Measurements from ENCODE around the gene TRIM65.
"Not testable (repeated sequence)": the region's sequence is repeated elsewhere in the genome, so short reads cannot be mapped to it uniquely, and the experiment has no call there.

Gene TRIM65

DNA sequence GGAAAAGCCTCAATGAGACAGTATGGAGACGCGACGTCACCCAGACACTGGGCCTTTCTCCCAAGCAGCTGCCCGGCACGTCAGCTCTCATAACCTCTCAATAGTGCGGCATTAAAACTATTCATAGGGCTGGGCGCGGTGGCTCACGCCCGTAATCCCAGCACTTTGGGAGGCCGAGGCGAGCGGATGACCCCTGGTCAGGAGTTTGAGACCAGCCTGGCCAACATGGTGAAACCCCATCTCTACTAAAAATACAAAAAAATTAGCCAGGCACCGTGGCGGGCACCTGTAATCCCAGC is 45.1 kb downstream of the TRIM65 start:
- not testable (repeated sequence) for DNase-seq (ENCODE audit: low read depth, low spot score)

DNA sequence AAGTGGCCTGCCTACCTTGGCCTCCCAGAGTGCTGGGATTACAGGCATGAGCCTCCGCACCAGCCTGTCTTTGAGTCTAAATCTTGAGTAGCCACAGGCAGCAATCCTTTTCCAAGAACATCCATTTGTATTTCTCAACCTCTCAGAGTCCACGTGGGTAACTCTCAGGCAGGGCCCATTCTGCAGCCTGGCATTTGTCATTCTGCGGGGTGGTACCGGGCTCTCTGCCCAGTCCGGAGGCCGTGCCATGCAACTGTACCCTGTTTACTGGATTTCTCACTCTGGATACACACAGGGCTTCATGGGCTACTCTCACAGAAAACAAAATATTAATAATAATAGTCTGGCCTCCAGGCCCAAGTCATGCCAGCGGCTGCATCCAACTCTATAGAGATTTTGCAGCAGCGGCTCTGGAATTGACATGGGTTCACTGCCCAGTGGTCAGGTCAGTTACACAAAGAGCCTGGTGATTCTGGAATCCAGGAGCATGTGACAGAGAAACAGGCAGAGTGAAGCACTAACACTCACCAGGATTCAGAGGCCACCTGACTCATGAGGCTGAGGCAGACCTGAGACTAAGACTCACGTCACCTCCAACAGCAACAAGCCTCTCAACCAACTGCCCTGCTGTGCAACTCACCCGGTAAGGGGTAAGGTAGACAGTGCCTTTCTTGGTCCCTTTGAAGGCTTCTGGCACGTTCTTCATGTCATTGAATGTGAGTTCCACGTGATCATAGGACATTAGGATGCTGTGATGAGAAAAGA is 45.6 kb downstream of the TRIM65 start:
- no peak for DNase-seq (ENCODE audit: low read depth, low spot score)

DNA sequence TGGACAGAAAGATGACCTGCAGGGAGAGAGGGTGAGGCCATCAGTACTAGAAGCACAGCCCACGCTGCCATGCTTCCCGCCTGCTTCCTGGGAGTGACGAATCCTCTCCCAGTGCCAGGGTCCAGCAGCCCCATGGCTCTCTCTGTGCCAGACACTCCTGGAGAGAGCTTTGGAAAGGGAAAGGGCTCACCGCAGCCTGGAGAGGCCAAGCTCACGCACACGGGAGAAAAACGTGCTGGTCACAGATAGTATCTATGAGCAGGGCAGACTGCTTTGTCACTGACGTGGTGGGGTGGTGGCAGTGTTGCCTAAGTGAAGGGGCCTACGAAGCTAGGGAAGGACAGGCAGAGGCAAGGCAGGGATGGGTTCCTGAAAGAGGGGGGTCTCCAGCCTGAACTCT is 47.0 kb downstream of the TRIM65 start:
- DNase-seq (ENCODE audit: low read depth, low spot score) = no peak

DNA sequence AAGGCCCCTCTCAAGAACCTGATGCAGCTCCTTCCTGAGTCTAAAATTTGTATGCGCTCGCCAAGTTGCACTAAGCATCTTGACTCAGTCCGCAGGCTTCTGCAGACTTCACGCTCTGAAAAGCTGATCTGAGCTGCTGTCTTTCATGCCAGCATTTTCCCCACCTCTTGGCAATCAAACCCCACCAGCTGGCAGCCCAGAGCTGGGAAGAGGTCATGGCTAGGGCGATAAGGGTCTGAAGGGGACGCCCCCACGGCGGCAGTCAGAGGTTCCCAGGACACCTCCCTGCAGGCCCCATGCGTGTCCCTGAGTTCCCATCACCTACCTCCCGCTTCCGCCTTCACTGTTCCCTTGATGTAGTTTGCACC is 47.5 kb downstream of the TRIM65 start:
- DNase-seq (ENCODE audit: low read depth, low spot score) = no peak

DNA sequence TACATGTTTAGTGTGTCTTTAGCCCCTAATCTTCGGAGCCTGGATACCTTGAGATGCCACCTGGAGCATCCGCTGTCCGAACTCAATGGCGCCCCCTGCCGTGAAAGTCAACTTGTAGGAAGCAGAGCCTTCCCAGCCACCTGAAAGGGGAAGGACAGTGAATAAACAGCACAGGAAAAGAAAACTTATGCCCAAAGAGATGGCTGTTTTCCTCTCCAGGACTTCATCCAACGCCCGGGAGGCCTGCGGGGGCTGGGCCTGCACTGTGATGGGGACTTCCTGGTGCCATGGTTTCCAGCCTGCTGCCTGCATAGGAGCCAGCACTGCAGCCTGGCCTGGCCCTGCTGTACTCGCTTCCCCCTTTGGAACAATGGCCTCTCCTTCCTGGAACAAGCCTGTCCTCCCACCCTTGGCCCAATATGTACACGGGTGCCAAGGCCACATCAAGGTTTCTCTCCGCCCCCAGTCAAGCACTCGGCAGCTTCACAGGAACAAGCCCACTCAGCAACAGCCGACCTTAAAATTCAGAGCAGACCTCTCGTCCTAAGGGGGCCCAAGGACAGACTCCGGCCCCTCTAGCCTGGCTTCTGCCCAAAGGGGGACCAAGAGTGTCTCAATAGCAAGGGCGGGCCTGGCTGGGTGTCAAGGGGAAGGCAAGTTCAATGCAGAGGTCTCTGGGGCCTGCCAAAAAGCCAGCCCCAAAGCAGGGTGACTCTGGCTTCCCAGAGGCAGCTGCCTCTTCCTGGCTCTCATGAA is 48.0 kb downstream of the TRIM65 start:
- DNase-seq (ENCODE audit: low read depth, low spot score) = peak; percentile 71

DNA sequence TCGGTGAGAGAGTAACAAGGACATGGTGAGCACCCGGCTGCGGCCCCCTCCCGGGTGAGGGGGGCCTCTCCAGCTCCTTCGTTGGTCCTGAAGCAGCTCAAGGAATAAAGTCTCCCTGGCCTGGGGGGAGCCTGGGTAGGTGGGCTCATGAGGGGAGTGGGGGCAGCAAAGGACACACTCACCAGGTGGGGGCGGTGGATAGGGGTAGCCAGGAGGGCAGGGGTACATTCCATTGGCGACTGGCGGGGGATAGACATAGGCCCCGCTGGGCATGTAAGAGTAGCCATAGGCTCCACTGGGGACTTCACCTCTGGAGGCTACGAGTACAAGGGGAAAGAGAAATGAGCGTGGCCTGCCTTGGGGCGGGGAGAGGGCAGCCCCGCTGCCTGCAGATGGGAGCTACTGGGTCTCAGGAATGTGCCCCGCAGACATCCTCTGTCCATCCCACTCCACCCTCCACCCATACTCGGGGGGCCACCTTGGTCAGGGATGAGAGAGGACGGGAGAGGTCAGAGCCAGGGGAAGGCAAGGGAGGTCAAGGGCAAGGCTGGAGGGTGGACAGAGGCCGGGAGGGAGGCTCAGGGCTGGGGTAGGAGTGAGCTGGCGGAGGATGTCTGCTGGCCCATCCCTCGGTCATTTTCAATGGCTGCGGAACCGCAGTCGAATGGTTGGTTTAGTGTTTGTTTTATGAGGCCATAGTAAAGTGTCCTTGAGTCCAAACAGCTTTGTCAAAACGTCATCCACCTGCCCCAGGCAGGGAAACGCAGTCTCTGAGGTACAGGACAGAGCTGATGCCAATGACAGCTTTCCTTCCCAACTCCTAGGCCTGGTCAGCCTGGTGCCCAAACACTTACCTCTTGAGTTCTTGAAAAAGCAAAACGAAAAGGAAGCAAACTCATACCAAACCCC is 48.9 kb downstream of the TRIM65 start:
- DNase-seq (ENCODE audit: low read depth, low spot score) = no peak

DNA sequence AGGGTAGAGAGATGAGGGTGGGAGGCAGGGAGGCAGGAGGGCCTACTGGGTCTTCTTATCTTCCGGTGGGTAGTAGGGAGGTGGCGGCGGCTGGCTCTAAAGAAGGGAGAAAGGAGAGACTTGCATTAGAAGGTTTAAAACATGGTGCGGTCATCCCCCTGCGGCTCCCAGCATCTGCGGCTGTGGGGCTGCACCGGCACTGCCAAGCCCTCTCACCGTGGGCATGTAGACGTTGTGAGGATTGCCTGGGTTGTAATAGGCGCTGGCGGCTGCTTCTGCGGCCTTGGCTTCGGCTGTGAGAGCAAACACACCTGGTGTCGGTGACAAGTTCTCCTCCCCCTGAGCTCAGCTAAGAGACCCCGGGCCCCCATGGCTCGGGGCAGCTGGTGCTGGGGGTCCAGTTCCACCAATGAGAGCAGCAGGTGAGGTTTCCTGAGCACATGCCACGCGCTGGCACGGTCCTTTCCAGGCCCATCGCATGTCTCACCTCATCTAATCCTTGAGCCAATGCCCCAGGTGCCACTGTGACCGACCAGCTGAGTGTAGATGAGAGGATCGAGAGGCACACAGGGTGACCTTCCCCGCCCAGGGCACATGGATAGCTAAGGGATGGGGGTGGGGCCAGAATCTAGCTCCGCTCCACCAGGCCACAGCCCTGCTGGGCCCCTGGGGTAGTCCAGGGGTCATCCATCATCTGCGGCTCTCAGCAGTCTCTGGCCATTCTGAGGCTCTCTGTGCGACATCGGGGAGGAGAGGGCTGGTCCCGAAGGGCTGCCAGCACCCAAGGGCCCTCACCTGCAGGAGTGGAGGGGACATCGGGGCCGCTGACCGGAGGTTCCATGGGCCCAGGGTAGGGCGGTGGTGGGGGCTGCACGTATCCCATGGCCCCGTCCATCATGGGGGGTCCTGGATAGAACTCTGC is 49.8 kb downstream of the TRIM65 start:
- no peak for DNase-seq (ENCODE audit: low read depth, low spot score)

DNA sequence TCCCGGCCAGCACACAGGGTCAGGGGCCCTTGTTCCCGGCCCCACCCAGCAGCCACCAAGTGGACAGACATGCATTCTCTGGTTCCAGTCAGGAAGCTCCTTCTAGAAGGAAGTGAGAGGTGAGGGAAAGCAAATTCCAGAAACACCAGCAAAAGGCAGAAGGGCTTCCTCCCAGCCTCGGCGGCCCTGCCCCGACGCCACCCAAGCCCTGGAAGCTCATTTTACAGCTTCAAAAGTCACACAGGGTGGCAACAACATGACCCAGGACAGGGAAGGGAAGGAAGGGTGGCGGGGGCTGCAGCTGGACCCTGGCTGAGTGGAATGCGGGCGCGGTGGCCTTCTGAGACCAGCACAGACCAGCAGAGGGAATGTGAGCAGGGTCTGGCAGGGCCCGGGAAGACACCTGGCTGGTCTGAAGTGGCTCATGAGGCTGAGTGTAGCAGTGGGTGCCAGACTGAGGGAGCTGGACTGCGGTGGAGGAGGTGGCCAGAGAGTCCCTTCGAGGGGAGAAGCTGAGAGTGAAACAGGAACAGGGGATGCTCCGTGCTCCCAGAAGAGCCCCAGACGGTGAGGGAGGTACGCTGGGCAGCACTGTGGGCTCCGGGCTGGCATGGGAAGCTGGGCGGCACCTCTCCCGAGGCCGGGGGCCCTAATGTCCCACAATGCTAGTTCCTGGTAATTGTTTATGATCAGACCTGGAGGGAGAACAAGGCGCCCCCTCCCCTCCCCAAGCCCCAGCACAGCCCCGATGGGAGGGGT is 50.6 kb downstream of the TRIM65 start:
- no peak for DNase-seq (ENCODE audit: low read depth, low spot score)

DNA sequence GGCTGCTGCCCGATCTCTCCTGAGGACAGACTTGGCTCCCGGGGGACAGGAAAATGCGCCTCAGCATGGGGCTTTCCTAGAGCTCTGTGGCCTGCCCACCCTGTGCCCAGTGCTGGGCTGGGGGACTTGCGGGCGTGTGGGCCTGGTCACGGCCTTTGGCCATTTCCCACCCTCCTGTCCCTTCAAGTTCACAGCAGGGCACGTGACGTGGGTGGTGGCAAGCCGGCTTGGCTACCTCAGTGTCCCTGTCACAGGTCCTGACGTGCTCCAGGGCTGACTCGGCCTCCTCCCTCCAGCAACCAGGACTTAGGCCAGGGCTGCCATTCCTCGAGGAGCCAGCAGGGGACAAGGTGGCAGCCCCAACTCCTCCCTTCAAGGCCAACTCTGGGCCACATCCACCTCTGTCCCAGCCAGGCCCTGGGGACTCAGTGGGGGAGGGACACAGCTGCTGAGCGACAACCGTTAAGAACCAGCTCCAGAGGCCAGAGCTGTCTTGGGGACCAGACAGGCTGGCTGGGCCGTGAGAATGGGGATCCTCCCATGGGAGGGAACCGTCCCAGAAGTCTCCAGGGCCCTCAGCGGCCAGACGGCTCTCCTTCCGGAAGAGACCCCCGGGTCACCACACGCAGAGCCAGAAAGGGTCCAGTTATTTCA is 51.6 kb downstream of the TRIM65 start:
- no peak for DNase-seq (ENCODE audit: low read depth, low spot score)

DNA sequence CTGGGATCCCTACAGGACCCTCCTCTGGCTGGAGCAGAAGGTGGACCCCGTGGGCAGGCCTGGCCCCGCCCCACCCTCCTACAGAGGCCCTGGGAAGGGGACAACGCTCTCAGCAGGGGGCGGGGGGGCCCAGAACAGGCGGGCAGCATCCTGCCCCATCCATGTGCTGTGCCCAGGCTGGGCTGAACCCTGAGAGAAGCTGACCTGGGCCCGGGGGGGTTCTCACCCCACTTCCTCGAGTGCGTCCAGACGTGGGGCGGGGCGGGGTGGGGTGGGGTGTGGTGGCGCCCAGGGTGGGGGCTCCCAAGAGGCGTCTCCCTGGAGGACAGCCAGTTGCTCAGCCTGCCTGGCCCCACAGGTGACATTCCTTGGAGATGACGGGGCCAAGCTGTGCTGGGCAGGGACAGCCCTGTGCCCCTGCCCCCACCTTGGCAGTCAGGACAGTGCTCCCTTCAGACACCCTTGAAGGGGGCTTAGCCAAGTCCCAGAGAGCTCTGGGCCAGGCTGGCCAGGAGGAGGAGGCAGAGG is 52.2 kb downstream of the TRIM65 start:
- no peak for DNase-seq (ENCODE audit: low read depth, low spot score)

DNA sequence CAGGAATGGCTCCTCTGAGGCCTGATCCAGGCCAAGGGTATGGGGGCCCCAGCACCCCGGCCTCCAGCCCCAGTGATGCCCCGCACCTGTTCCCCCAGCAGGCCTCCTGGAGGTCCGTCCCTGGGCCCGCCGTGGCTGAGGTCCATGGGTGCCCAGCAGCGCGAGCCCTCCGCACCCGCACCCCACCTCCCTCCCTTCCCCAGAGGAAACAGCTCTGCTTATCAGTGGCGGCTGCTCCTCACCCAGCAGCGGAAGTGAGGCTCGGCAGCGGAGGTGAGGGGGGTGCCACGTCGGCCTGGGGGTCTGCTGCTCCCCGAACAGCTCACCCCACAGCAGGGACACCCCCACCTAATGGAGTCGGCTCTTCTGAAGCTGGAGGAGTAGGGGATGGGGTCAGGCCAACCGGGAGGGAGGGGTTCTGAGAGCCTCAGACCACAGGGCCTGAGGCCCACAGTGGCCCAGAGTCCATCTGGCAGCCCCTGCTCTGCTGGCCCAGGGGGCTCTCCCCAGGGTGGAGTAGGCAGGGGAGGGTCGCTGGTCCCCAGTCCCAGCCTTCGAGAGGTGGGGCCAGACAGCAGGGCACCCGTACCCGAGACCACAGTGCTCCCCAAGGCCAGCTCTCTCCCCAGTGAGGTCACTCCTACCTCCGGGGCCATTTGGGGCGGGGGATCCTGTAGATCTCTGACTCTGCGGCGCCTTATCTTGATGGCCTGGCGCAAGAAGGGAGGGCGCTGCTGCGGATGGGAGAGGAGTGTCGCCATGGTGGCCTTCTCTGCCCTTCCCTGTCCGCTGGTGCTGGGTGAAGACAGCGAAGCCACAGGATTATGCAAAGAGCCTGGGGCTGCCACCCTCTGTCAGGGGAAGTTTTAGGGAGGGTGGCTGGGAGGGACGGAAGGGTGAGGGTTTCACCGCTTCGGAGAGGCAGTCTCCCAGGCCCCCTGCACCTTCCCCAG is 52.9 kb downstream of the TRIM65 start, which contains the start of gene UNC13D:
Gene UNC13D, minus strand, starts transcription at position 828 of the 953 bp plus-strand sequence. Its CDS starts 67 bp downstream, at position 761.
- DNase-seq (ENCODE audit: low read depth, low spot score) = no peak

DNA sequence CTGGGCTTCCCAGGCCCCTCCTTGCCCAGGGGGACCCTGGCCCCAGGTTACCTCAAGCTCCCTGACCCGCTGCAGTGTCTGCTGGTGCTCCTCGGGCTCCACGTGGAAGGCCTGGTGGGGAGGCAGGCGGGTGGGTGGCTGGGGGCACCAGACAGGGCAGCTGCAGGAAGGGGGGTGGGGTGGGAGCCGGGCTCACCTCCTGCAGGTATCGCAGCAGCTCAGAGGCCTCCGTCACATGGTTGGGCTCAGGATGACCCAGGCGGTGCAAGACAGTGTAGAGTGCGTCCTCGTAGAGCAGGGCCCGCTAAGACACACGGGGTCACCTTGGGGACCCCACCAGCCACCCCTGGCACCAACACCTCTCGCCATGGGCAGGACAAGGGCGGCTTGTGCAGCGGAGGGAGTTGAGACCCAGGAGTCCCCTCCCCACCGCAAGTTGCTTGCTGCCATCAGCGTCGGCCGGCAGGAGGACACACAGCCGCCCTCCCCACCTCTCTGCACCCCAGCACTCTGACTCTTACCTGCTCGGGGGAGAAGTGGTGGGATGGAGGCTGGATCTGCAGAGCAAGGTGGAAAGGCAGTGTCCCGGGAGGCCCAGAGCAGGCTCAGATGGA is 53.7 kb downstream of the TRIM65 start:
- no peak for DNase-seq (ENCODE audit: low read depth, low spot score)

DNA sequence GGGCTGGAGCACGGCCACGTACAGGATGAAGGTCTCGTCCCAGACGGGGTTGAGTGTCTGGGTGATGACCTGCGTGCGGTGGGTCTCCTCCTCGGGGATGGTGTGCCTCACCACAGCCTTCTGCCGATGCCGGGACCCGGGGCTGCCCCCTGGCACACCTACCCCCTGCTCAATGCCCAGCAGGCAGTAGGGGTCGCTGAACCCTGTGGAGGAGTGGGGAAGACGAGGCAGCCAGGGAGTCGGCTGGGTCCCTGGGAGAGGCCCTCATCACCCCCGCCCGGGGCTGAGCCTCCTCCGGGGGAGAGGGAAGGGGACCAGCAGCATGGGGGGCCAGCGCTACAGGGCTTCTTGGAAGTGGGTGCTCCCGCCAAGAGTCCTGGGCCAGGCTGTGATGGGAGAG is 54.3 kb downstream of the TRIM65 start:
- DNase-seq (ENCODE audit: low read depth, low spot score) = no peak

DNA sequence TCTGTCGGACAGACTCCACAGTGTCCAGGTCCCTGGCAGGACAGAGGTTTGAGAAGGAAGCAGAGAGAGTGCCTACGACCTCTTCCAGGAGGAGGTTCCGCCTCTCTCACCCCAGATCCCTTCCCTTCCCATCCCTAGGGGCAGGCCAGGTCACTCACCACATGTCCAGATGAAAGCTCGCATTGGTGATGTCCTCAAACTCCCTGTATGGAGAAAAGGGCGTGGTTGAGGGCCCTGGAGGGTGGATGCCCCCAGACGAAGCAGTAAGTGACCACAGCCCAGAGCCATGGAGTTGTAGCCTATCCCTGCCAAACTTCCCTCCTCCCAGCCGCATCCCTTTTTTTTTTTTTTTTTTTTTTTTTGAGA is 56.0 kb downstream of the TRIM65 start:
- no peak for DNase-seq (ENCODE audit: low read depth, low spot score)

DNA sequence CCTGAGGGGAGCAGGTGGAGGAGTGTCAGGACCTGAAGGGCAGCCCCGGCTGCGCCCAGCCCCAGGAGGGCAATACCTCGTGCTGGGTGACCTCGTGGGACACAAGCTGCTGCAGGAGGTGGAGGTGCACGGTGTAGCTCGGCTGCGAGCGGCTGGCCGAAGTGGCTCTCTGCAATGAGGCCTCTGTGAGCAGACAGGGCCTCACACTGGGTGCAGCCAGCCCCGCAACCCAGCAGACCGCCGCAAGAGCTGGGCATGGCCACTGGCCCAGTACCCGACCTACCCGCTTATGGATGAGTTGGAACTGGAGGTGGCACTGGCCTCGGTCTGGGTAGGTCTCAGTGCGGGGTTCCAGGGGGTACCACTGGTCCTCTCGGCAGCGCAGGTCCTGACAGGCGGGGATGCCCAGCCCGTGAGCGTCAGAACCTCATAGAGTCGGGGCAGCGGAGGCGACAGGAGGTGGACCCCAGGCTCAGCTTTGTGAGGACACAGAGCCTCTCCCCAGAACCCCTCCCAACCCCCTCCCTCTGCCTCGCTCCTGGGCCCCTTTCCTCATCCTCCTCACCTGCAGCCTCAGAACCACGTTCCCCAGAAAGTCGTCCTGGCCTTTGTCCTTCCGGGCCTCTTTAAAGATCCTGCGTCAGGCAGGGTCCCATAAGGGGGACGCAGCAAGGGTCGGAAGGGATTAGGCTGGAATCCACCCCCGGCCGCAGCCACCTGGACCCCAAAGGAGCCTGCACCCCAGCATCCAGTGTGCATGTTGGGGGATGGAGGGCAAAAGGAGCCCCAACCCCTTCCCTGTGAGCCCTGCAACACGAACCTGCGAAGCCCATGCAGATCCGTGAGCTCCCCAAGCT is 56.6 kb downstream of the TRIM65 start:
- no peak for DNase-seq (ENCODE audit: low read depth, low spot score)
